ENCODE results near the gene ARRDC3.
"Not testable (repeated sequence)": the region's sequence is repeated elsewhere in the genome, so short reads cannot be mapped to it uniquely, and the experiment has no call there.

The ARRDC3 gene

DNA sequence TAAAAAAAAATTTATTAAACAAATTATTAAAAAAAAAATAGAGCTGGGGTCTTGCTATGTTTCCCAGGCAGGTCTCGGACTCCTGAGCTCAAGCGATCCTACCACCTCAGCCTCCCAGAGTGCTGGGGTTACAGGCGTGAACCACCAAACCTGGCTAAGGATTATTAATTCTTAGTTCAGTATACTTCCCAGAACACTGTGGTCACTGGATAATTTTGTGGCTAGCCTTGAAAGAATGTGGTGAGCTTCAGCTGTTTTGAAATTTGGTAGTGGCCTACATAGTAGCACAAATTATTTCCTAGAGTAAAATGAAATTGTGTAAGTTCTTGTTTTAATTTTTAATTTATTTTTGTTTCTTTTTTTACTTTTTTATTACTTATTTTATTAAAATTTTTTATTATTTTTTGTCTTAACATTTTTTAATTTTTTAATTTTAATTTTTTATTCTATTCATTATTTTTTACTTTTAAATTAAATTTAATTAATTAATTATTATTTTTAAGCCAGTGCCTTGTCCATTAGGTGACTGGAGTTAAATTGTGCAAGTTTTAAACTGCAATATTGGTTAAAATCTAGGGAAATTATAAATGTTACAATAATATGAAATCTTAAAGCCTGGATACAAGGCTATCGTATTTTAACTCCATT, 23.0 kb downstream of the ARRDC3 start:
- DNase-seq (ENCODE audit: low read depth, low spot score): no peak

DNA sequence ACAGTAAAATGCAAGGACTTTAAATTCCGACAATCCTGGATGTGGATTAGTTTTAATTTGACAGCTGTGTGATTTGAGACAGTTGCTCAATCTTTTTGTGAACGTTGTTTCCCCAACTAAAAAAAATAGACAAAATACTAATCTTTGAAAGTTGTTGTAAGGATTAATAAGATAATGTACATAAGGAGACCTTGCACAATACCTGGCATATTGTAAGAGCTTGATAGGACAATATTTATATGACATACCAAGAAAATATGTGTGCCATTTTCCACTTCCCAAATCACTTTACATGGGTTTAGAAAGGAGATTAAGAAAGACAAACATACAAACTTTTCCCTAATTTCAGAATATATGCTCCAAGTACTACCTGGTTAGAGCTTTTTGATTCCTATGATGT, 25.3 kb downstream of the ARRDC3 start:
- DNase-seq (ENCODE audit: low read depth, low spot score): no peak

DNA sequence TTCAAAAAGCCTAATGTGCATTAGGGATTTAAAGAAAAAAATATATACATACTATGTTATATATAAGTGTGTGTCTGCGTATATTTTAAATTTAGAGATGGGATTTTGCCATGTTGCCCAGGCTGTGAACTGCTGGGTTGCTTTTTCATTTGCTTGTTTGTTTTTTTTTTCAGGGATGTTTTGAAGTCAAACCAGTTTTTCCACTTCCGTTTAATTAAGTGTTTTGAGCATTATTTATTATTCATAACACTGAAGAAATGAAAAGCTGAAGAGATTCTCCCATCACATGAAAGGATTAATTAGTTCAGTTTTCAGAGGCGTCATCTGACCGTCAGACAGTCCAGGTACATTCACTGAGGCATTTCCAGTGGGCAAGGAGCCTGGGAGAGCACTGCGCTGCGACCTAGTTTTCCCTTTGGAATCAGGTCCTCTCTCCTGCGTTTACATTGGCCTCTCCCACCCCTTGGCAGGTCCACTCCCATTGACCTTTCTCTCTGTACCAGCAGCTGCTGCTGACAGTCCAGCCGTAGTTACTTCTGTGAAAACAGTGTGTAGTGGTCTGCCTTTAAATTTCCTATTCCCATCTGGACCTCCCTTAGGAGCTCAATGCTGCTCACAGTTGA, 26.0 kb downstream of the ARRDC3 start:
- DNase-seq (ENCODE audit: low read depth, low spot score): peak; percentile 46

DNA sequence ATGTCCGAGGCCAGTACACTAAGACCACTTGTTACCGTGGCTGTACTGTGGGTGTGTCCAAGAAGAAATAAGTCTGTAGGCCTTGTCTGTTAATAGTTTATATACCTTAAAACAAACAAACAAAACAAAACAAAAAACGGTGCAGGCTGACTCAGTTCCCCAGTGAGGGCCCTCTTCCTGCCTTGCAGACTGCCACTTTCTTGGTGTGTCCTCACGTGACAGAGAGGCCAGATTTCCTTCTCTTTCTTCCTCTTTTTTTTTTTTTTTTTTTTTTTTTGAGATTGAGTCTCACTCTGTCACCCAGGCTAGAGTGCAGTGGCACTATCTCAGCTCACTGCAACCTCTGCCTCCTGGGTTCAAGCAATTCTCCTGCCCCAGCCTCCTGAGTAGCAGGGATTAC, 28.2 kb downstream of the ARRDC3 start:
- not testable (repeated sequence) for DNase-seq (ENCODE audit: low read depth, low spot score)

DNA sequence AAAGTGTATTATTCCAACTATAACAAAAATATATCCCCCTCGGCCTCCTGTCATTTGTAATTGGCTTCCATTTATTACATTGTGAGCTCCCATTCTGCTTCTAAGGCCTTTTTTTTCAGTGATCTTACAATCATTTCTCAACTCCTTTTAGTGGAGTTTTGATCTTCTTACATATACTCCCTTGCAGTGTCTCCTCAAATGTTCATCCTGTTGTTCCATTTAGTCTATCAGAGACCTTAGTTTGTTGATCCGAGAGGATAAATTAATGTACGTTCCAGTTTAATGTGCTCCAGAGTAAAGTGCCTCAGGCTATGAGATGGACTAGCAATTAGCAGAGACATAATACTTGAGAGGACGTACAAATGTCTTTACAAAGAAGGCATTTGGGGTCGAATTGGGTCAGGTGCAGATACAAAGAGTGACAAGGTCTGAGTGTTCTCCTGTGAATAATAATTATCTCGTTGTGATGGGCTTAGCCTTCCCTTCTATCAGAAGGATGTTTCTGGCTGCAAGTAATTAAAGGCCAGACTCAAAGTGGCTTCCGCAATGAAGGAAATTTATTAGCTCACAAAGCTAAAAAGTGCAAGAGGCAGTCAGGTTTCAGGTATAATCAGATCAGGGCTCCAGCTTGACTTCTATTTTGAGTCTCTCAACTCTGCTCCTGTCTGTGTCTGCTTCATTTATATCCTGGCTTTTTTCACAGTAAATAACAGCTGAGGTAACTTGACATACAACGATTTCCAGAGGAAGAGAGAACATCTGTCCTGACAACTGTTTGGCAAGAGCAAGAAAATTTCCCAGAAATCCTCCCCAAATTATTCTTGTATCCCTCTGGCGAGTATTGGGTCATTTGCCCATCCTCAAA, 30.1 kb downstream of the ARRDC3 start:
- no peak for DNase-seq (ENCODE audit: low read depth, low spot score)

DNA sequence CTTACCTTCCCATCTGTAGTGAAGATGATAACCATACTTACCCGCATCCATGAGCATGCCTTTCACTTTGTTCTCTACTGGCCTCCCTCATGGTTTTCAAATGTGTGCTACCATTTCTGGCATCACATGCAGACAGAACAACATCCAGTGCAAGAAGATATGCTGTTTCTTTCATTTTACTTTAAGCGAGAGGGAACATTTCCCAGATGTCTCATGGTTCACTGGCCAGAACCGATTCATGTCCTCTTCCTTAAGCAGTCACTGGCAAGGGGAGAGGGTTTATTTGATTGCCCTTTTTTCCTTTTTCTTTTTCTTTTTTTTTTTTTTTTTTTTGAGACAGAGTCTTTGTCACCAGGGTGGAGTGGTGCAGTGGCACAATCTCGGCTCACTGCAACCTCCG, 37.7 kb downstream of the ARRDC3 start:
- DNase-seq (ENCODE audit: low read depth, low spot score): no peak

DNA sequence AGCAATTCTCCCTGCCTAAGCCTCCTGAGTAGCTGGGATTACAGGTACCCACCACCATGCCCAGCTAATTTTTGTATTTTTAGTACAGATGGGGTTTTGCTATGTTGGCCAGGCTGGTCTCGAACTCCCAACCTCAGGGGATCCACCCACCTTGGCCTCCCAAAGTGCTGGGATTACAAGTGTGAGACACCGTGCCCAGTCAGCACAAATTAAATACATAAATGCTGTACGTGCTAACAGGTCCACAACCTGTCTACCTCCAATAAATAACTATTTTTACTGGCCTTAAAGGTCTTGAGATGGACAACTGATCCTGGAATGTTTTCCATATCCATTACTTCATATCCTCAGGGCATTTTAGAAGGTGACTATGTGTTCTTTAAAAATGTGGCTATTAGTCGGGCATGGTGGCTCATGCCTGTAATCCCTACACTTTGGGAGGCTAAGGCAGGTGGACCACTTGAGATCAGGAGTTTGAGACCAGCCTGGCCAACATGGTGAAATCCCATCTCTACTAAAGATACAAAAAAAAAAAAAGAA, 38.4 kb downstream of the ARRDC3 start:
- DNase-seq (ENCODE audit: low read depth, low spot score): not testable (repeated sequence)

DNA sequence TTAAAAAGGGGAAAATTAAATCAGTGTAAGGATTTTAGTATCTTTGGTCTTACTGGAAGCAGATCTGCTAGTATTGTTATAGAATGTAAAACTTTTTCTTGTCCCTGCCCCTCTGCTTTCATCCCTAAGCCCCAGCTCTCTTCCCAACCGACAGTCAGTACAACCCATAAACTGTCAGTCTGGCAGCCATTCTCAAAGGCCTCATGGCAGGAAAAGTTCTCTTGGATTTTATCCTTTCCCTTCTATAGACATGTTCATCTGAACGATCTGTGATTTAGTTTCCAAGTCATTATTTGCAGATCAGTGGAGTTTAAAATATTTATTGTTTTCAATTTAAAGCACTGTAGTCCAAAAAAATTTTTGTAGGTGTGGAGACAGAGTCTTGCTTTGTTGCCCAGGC, 39.2 kb downstream of the ARRDC3 start:
- DNase-seq (ENCODE audit: low read depth, low spot score): no peak

DNA sequence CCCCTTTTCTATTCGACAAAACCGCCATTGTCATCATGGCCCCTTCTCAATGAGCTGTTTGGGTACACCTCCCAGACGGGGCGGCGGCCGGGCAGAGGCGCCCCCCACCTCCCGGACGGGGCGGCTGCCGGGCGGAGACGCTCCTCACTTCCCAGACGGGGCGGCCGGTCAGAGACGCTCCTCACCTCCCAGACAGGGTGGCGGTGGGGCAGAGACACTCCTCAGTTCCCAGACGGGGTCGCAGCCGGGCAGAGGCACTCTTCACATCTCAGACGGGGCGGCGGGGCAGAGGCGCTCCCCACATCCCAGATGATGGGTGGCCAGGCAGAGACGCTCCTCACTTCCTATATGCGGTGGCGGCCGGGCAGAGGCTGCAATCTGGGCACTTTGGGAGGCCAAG, 40.2 kb downstream of the ARRDC3 start:
- DNase-seq (ENCODE audit: low read depth, low spot score): not testable (repeated sequence)

DNA sequence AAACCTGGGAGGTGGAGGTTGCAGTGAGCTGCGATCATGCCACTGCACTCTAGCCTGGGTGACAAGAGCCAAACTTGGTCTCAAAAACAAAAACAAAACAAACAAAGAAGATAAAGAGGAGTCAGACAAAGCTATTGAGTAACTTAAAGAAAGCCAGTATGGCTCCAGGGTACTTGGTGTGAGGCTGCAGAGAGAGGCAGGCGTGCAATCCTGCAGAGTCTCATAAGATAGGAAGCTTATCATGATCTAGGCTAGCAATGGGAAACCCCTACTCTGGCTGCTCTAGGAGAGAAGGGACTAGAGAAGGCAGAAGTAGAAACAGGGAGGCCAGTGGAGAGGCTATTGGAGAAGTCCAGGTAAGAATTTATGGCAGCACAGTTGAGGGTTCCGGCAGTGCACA, 42.0 kb downstream of the ARRDC3 start:
- peak; percentile 65 for DNase-seq (ENCODE audit: low read depth, low spot score)

DNA sequence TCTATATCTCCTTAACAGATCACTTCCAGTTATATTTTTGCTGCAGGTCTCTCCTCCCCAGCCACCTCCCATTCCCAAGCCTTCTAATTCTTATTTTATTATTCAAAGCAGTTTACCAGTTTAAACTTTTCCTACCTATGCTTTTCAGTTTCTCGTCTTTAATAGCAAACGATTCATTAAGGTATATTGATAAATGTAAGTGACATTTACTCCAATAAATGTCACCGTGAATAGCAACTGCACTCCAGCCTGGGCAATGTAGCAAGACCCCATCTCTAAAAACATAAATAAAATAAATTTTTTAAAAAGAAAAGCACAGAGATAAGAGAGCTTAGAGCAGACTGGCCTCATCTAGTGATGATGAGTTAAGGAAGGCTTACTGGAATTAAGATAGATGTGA, 42.6 kb downstream of the ARRDC3 start:
- no peak for DNase-seq (ENCODE audit: low read depth, low spot score)

DNA sequence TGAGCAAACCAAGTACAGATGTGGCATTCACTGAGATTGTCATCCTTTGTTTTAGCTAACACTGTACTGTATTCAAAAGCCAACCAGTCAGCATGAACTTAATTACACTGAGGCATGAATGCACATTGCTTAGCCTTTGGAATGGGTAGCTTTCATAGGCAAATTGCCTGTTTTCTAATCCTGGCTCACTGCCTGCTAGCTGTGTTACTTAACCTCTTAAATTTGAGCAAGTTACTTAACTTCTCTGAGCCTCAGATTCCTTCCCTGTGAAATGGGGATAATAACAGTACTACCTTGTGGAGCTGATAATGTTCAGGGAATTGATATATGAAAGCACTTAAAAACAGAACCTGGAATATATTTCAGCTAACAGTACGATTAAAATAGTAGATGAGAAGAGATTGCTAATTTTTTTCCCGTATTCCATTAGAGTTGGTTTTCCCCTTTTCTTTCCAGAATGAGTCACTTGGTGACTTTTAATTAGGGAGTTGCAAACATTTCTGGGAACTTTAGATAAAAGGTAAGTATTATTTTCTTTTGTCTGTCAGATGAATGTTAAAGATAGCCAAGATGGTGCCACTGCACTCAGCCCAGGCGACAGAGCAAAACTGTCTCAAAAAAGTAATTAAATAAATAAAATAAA, 43.9 kb downstream of the ARRDC3 start:
- peak; percentile 27 for DNase-seq (ENCODE audit: low read depth, low spot score)

DNA sequence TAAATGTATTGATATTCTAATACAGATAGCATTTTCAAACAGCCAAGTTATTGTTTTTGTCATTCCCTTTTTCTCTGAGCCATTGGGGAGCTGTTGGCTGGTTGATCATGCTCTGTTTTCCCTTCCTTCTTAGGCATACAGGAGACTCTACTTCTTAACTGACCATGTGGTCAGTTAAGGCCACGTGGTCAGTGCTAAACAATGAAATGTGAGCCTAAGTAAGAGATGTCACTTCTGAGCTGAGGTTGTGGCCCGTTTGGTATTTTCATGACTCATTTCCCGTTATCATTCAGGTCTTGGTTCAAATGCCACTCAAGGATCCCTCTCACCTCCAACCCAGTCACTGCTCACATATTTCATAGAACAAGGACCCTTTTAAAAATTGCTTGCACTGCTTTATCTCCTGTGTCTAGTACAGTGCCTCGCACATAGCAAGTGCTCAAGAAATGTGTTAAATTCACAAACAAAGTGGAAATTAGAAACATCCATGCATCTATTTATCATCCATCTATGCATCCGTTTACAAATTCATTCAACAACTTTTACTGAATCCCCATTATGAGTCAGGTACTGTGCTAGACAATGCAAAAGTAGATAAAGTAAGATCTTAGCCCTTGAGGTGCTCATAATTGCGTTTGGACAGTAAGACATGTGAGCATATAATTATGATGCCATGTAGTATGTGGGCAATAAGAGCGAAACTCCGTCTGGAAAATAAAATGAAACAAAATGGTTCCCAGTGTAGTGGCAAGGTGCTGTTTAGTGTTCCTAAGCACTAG, 50.7 kb downstream of the ARRDC3 start:
- peak; percentile 54 for DNase-seq (ENCODE audit: low read depth, low spot score)

DNA sequence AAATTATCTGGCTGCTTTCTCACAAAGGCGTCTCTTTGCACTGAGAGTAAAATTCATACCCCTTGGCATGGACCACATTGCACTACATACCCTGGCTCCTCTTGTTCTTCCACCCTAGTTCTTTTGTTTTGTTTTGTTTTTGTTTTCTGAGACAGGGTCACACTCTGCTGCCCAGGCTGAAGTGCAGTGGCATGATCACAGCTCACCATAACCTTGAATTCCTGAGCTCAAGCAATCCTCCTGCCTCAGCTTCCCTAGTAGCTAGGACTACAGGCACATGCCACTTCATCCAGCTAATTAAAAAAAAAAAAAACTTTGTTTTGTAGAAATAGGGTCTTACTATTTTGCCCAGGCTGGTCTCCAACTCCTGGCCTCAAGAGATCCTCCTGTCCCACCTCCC, 51.4 kb downstream of the ARRDC3 start:
- DNase-seq (ENCODE audit: low read depth, low spot score): no peak

DNA sequence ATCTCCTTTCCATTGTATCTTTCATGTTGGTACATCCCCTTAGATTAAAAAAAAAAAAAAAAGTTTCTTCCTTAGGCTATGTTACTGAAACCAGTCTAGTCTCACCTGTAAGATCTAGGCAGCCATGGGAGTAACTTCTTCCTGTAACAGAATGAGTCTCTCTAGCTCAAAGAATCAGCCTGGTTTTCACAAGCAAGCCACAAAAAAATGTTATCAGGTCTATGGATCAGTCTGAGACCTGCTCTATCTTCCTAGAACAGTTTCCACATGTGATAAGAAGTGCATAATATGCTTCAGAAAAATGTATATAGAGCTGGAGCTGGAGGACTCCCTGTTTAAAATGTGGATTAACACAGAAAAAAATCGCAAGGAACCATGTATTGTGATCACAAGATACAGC, 53.8 kb downstream of the ARRDC3 start:
- DNase-seq (ENCODE audit: low read depth, low spot score): no peak

DNA sequence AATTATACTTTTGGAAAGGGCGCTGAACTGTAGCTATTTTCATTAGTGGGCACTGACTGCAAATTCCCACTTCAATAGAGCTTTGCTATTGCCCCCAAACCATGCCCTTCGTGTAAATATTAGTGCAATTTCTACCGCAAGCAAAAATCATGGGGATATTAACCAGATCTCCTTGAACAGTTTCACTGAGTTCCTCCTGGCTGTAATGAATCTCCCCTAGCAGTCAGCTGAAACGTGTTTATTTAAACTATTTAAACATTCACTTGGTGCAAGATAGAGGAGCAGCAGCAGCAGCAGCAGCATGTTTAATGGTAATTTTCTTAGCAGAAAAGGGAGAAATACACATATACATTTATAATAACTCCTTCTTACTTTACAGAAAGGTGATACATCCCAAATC, 54.4 kb downstream of the ARRDC3 start:
- no peak for DNase-seq (ENCODE audit: low read depth, low spot score)

DNA sequence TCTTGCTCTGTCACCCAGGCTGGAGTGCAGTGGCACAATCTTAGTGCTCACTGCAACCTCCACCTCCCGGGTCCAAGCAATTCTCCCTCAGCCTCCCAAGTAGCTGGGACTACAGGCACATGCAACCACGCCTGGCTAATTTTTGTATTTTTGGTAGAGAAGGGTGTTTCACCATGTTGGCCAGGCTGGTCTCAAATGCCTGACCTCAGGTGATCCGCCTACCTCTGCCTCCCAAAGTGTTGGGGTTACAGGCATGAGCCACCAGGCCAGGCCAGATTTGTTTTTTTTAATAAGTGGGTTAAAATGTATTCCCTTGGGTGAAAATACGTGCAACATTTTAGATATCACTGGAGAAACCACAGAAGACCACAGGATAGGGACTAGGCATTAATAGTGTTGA, 60.1 kb downstream of the ARRDC3 start:
- DNase-seq (ENCODE audit: low read depth, low spot score): not testable (repeated sequence)

DNA sequence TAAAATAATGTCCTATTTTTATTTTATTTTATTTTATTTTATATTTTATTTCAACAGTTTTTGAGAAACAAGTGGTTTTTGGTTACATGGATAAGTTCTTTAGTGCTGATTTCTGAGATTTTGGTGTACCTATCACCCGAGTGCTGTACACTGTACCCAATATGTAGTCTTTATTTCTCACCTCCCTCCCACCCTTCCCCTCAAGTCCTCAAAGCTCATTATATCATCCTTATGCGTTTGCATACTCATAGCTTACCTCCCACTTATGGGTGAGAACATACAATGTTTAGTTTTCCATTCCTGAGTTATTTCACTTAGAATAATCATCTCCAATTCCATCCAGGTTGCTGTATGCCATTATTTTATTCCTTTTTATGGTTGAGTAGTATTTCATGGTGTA, 63.5 kb downstream of the ARRDC3 start:
- no peak for DNase-seq (ENCODE audit: low read depth, low spot score)

DNA sequence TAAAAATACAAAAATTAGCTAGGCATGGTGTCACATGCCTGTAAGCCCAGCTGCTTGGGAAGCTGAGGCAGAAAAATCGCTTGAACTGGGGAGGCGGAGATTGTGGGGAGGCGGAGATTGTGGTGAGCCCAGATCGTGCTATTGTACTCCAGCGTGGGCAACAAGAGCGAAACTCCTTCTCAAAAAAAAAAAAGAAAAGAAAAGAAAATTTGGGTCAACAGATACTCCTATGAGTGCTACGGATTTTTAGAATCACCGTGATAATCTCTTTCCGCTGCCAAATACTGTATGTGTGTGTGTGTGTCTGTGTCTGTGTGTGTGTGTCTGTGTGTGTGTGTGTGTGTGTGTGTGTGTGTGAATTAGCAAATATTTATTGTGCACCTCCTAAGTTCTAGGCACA, 64.4 kb downstream of the ARRDC3 start:
- DNase-seq (ENCODE audit: low read depth, low spot score): no peak

All from ELF-1 (cell line).